ENCODE measurements around the gene ZNF675. TPM values are rescaled to one million over a fixed set of nuclear protein-coding genes. Genes with fewer than 3 reads are reported as not detected.

ZNF675 gene
- total and polyA plus RNA-seq, 2 of the 8 experiments (the other 6 are each of a cell fraction or from before 2014, with no cell fraction given), result 6.9 to 27.8 TPM

DNA sequence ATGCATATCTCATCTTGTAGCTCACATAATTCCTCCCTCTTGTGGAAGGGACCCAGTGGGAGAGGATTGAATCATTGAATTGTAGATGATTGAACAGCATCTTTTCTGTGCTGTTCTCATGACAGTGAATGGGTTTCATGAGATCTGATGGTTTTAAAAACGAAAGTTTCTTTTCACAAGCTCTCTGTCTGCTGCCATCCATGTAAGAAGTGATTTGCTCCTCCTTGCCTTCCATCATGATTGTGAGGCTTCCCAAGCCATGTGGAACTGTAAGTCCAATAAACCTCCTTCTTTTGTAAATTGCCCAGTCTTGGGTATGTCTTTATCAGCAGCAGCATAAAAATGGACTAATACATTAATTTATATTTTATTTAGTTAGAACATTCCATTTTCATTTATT lies 19.6 kb upstream of the ZNF675 start:
- H4K91ac ChIP-seq (replicated peaks; ENCODE audit: insufficient read length, low read length), result no peak overlapping the region
- no peak overlapping the region for H3K9ac ChIP-seq (replicated peaks in 1 of 4; ENCODE audit: extremely low read depth in 1 of 4, low read depth in 3 of 4, low read length in 3 of 4)
- no peaks in the 10 kb centered on the region for H3K79me1 ChIP-seq (ENCODE audit: low read depth, low read length)
- H3K23me2 ChIP-seq (ENCODE audit: low read depth, low read length), result no peaks in the 10 kb centered on the region
- H3K4me3 ChIP-seq (ENCODE audit: extremely low read depth in 1 of 4, insufficient read depth in 2 of 4, low read depth in 3 of 4, low read length in 4 of 4), result no peak overlapping the region
- no peak overlapping the region for H2BK5ac ChIP-seq (ENCODE audit: low read depth, low read length)
- no peak overlapping the region for H3K18ac ChIP-seq (ENCODE audit: extremely low read depth, low read length)
- TF ChIP-seq BRCA1 (IDR thresholded peaks at IDR 0.05; ENCODE audit: low read depth, low read length) (no peak), TBP (IDR thresholded peaks at IDR 0.05; ENCODE audit: low read depth, low read length) (no peak), CTBP2 (IDR thresholded peaks at IDR 0.05; ENCODE audit: borderline replicate concordance, insufficient read depth, insufficient read length, low read length) (no peak), TAF1 (IDR thresholded peaks at IDR 0.05; ENCODE audit: low read depth, low read length) (no peak), HDAC6 (IDR thresholded peaks at IDR 0.05; ENCODE audit: low read depth, low read length) (no peak), CHD1 (IDR thresholded peaks at IDR 0.05; ENCODE audit: low read depth, low read length) (no peak), POLR2A (IDR thresholded peaks at IDR 0.05; ENCODE audit: control extremely low read depth in 1 of 2, low read depth in 2 of 2, low read length in 2 of 2) (no peak), TEAD4 (IDR thresholded peaks at IDR 0.05; ENCODE audit: low read depth, low read length) (no peak), CREB1 (IDR thresholded peaks at IDR 0.05) (no peak), RNF2 (IDR thresholded peaks at IDR 0.05; ENCODE audit: borderline replicate concordance, low read depth, low read length, missing control alignments, poor library complexity, severe bottlenecking) (no peak), ASH2L (IDR thresholded peaks at IDR 0.05; ENCODE audit: low read length) (no peak), RXRA (IDR thresholded peaks at IDR 0.05; ENCODE audit: insufficient read depth, low read depth, low read length) (no peak)
- TF ChIP-seq, protein P1, sequence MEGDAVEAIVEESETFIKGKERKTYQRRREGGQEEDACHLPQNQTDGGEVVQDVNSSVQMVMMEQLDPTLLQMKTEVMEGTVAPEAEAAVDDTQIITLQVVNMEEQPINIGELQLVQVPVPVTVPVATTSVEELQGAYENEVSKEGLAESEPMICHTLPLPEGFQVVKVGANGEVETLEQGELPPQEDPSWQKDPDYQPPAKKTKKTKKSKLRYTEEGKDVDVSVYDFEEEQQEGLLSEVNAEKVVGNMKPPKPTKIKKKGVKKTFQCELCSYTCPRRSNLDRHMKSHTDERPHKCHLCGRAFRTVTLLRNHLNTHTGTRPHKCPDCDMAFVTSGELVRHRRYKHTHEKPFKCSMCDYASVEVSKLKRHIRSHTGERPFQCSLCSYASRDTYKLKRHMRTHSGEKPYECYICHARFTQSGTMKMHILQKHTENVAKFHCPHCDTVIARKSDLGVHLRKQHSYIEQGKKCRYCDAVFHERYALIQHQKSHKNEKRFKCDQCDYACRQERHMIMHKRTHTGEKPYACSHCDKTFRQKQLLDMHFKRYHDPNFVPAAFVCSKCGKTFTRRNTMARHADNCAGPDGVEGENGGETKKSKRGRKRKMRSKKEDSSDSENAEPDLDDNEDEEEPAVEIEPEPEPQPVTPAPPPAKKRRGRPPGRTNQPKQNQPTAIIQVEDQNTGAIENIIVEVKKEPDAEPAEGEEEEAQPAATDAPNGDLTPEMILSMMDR (IDR thresholded peaks at IDR 0.05; ENCODE audit: control extremely low read depth in 1 of 3, insufficient read depth in 1 of 3, low read depth in 1 of 3, low read length in 3 of 3), result no peak
- no peaks in the 10 kb centered on the region for H3K79me2 ChIP-seq (ENCODE audit: control insufficient read depth in 1 of 2, insufficient read depth in 2 of 2, low read length in 2 of 2)
- H3K36me3 ChIP-seq (ENCODE audit: control insufficient read depth in 2 of 4, insufficient read depth in 4 of 4, low read length in 3 of 4), result no peaks in the 10 kb centered on the region
- ChIA-PET CTCF (ENCODE audit: partially characterized antibody) (no interaction called here), POLR2A (ENCODE audit: partially characterized antibody) (interaction anchor here (1.2 to 2.4 kb wide), 2 partner anchors 20 to 52 kb away, joined by 4 to 7 read pairs; partner anchors contain the start of gene ZNF675)
- H3K4me2 ChIP-seq (ENCODE audit: insufficient read depth in 1 of 2, low read depth in 2 of 2, low read length in 2 of 2), result no peak overlapping the region
- no peak for DNase-seq (ENCODE audit: low read depth in 1 of 2, low spot score in 2 of 2)
- no peak overlapping the region for H3K23ac ChIP-seq (ENCODE audit: insufficient read length)
- no peak overlapping the region for H3K27ac ChIP-seq (ENCODE audit: low read depth, low read length)
- no peak overlapping the region for H3K14ac ChIP-seq (ENCODE audit: insufficient read length)
- H3K56ac ChIP-seq (replicated peaks; ENCODE audit: insufficient read length, low read depth, low read length), result no peak overlapping the region
- H3K4ac ChIP-seq (replicated peaks; ENCODE audit: insufficient read length, low read depth, low read length), result no peak overlapping the region
- H2BK12ac ChIP-seq (ENCODE audit: low read depth, low read length), result no peak overlapping the region
- no peak overlapping the region for H2BK15ac ChIP-seq (ENCODE audit: low read length)
- no peak for FAIRE-seq
- H4K8ac ChIP-seq (ENCODE audit: extremely low read depth, insufficient read depth, low read length), result no peak overlapping the region
- 81% methylated on average over 1 of the region's 1 CpG; no CpG with 5 or more reads in 1 of the 2 experiments for WGBS, 2 experiments (ENCODE audit: extremely low coverage in 1 of 2, insufficient coverage in 1 of 2, insufficient read length in 1 of 2, insufficient replicate concordance in 2 of 2, low coverage in 1 of 2, low lambda C conversion rate in 2 of 2, missing lambda C conversion rate in 1 of 2)
- no peaks in the 10 kb centered on the region for H3K4me1 ChIP-seq (replicated peaks in 1 of 4; ENCODE audit: control insufficient read depth in 3 of 4, insufficient read depth in 4 of 4, low read length in 3 of 4)
- H2AFZ ChIP-seq (ENCODE audit: low read length), result no peak overlapping the region
- H3K27me3 ChIP-seq (replicated peaks in 1 of 4; ENCODE audit: control insufficient read depth in 3 of 4, extremely low read depth in 1 of 4, insufficient read depth in 3 of 4, low read length in 3 of 4), result no peaks in the 10 kb centered on the region
- no peak overlapping the region for H4K5ac ChIP-seq (ENCODE audit: insufficient read length, low read depth, low read length)
- peaks cover 3 to 9% of the 10 kb centered on the region in 2 experiments; a peak in 3 of 4 replicates for H3K9me3 ChIP-seq (ENCODE audit: insufficient read depth in 2 of 2, low read depth in 1 of 2, low read length in 1 of 2)
- no peak overlapping the region for H2BK20ac ChIP-seq (ENCODE audit: low read length)
- no peak overlapping the region for H2AK5ac ChIP-seq (ENCODE audit: low read depth, low read length)
- no peaks in the 10 kb centered on the region for H4K20me1 ChIP-seq (replicated peaks in 1 of 2; ENCODE audit: control insufficient read depth in 1 of 2, insufficient read depth in 2 of 2, low read length in 2 of 2)
- H2BK120ac ChIP-seq (replicated peaks; ENCODE audit: low read depth, low read length), result no peak overlapping the region
